K562 (cell line): ENCODE data around the gene TMEM208. TPM values are rescaled to one million over a fixed set of nuclear protein-coding genes. Genes with fewer than 3 reads are reported as not detected.

Source experiments
- ATAC-seq: fragments of 200-7000 bp; cut with Tn5 transposase; 3 replicates; pipeline ENCODE4 v1.9.1; 2020; ENCODE audit warnings: moderate library complexity
- BruUV-seq: library from RNA; stranded (reverse); fragments of 400-500 nt; replicated peaks from 2 replicates; lab custom pipeline; 2021; lab: Mats Ljungman, UMichigan
- CTCF ChIA-PET: fragments of 300-600 bp; formaldehyde crosslinking; extraction: SDS; loops from one replicate; lab custom pipeline; 2021; ENCODE audit warnings: low intra/inter-chr PET ratio; lab: Yijun Ruan, JAX
- POLR2A ChIA-PET: fragments of 300-600, 350-650 bp; sonication (Branson Sonifier 250); formaldehyde crosslinking; extraction: SDS; loops from one replicate; lab custom pipeline; 2021; ENCODE audit warnings: antibody characterized with exemption, inconsistent platforms; lab: Yijun Ruan, JAX
- DNase-seq, 4 experiments: peaks; one replicate each; pipeline versions ENCODE4 v3.0.0 to v3.0.0-alpha.2; 2011 to 2018; ENCODE audit warnings: low spot score in 3 of 4, mixed read lengths in 3 of 4; ENCODE audit errors: extremely low read depth in 1 of 4
- FAIRE-seq: peaks from 2 replicates; lab custom pipeline; 2011; peaks lifted over from hg19 to GRCh38; lab: Jason Lieb, UNC
- H2AFZ ChIP-seq: 2 replicates; pipeline ENCODE4 v1.6.0; 2011; ENCODE audit warnings: low read depth, low read length, control low read depth, inconsistent platforms
- H3K27ac ChIP-seq: fragments of 200-600 bp; 3 replicates; pipeline ENCODE4 v1.8.0; 2011; ENCODE audit warnings: low read depth, mild to moderate bottlenecking, control low read depth, inconsistent platforms, low read length, moderate library complexity, mixed read lengths; ENCODE audit errors: extremely low read depth
- H3K27me3 ChIP-seq, 2 experiments: fragments of 300-600 bp in 1 of 2; 2 replicates in 1 of 2; 3 replicates in 1 of 2; pipeline versions ENCODE4 v1.6.0 to v1.8.0; 2011; ENCODE audit warnings: inconsistent platforms in 2 of 2, low read length in 2 of 2, mild to moderate bottlenecking in 1 of 2, mixed read lengths in 1 of 2, moderate library complexity in 1 of 2; ENCODE audit not compliant: control insufficient read depth in 2 of 2, insufficient read depth in 2 of 2
- H3K36me3 ChIP-seq: fragments of 300-600 bp; 3 replicates; pipeline ENCODE4 v1.8.0; 2011; ENCODE audit warnings: mild to moderate bottlenecking, low read length, inconsistent platforms; ENCODE audit not compliant: control insufficient read depth, insufficient read depth
- H3K4me1 ChIP-seq, 2 experiments: fragments of 200-600 bp in 1 of 2; replicated peaks in 1 of 2; 2 replicates in 1 of 2; 3 replicates in 1 of 2; pipeline versions ENCODE4 v1.5.1 to v1.8.0; 2011; ENCODE audit warnings: inconsistent platforms in 2 of 2, low read length in 2 of 2, mild to moderate bottlenecking in 1 of 2, mixed read lengths in 1 of 2, moderate library complexity in 1 of 2; ENCODE audit not compliant: control insufficient read depth in 2 of 2, insufficient read depth in 2 of 2
- H3K4me2 ChIP-seq: 2 replicates; pipeline ENCODE4 v1.6.1; 2011; ENCODE audit warnings: low read length, control low read depth, inconsistent platforms, mixed read lengths; ENCODE audit not compliant: insufficient read depth
- H3K4me3 ChIP-seq: fragments of 200-600 bp; sonication (generic), shearing (Covaris generic); 2 replicates; pipeline ENCODE4 v1.5.1; 2016; ENCODE audit warnings: control low read depth, inconsistent platforms
- H3K79me2 ChIP-seq: fragments of 200-600 bp; 3 replicates; pipeline ENCODE4 v1.8.0; 2011; ENCODE audit warnings: low read length, inconsistent platforms; ENCODE audit not compliant: control insufficient read depth, insufficient read depth
- H3K9ac ChIP-seq, 2 experiments: 2 replicates each; pipeline versions ENCODE4 v1.6.0 to v1.6.1; 2011; ENCODE audit warnings: low read depth in 2 of 2, low read length in 2 of 2, control low read depth in 1 of 2, inconsistent platforms in 1 of 2, mild to moderate bottlenecking in 1 of 2, mixed read lengths in 1 of 2; ENCODE audit not compliant: insufficient read depth in 1 of 2
- H3K9me1 ChIP-seq: one replicate; pipeline ENCODE4 v1.6.0; 2011; ENCODE audit warnings: inconsistent platforms, mild to moderate bottlenecking, low read length, moderate library complexity; ENCODE audit not compliant: control insufficient read depth, insufficient read depth
- H3K9me3 ChIP-seq: replicated peaks from 2 replicates; pipeline ENCODE4 v1.5.1; 2011; ENCODE audit warnings: low read depth, low read length, inconsistent platforms; ENCODE audit not compliant: control insufficient read depth, insufficient read depth
- H4K20me1 ChIP-seq: replicated peaks from 2 replicates; pipeline ENCODE4 v1.6.1; 2011; ENCODE audit warnings: low read length, inconsistent platforms, mixed read lengths; ENCODE audit not compliant: control insufficient read depth, insufficient read depth
- ARID1B ChIP-seq: fragments of 450-650 bp; IDR thresholded peaks from 2 replicates; pipeline ENCODE4 v1.6.1; 2016; ENCODE audit warnings: antibody characterized with exemption, mild to moderate bottlenecking, inconsistent platforms
- DPF2 ChIP-seq: fragments of 450-650 bp; IDR thresholded peaks from 2 replicates; pipeline ENCODE4 v1.6.1; 2016
- MED1 ChIP-seq: sonication (generic); formaldehyde crosslinking; IDR thresholded peaks from 2 replicates; pipeline ENCODE4 v1.8.1; 2023; ENCODE audit warnings: missing genetic modification reagents, borderline replicate concordance
- MTF1 ChIP-seq: fragments of 250-450 bp; sonication (Bioruptor Pico); IDR thresholded peaks from 2 replicates; pipeline ENCODE4 v1.9.0; 2021; ENCODE audit warnings: moderate library complexity, mild to moderate bottlenecking, inconsistent platforms, borderline replicate concordance
- PML ChIP-seq: IDR thresholded peaks from 2 replicates; pipeline ENCODE4 v1.6.1; 2012; ENCODE audit warnings: low read length, inconsistent platforms
- RNF2 ChIP-seq: sonication (generic); IDR thresholded peaks from 2 replicates; pipeline ENCODE4 v1.6.1; 2016
- SIX5 ChIP-seq, 2 experiments: IDR thresholded peaks; 2 replicates each; pipeline ENCODE4 v1.6.1; 2011; ENCODE audit warnings: low read length in 2 of 2, borderline replicate concordance in 1 of 2, low read depth in 1 of 2, mild to moderate bottlenecking in 1 of 2, moderate library complexity in 1 of 2; ENCODE audit not compliant: insufficient read depth in 1 of 2
- SRSF7 ChIP-seq: fragments of 200-400 bp; formaldehyde crosslinking; optimal IDR thresholded peaks from 2 replicates; pipeline ENCODE3; 2017; ENCODE audit warnings: mild to moderate bottlenecking, low read depth, low read length
- TEAD2 ChIP-seq: fragments of 450-650 bp; IDR thresholded peaks from 2 replicates; pipeline ENCODE4 v1.6.1; 2016; ENCODE audit warnings: missing genetic modification characterization, control low read depth, missing compliant biosample characterization
- ZNF212 ChIP-seq: fragments of 450-650 bp; formaldehyde crosslinking; IDR thresholded peaks from 2 replicates; pipeline ENCODE4 v1.4.0; 2020; ENCODE audit warnings: mild to moderate bottlenecking
- ZNF740 ChIP-seq, 3 experiments: fragments of 200-800 bp in 1 of 3; sonication (Bioruptor generic) in 1 of 3; sonication (generic) in 1 of 3; formaldehyde crosslinking in 1 of 3; IDR thresholded peaks; 2 replicates each; pipeline versions ENCODE4 v1.6.1 to v1.8.0; 2016 to 2022; ENCODE audit warnings: mild to moderate bottlenecking in 2 of 3, missing compliant biosample characterization in 2 of 3, missing genetic modification characterization in 2 of 3, missing genetic modification reagents in 1 of 3
- in situ Hi-C: fragments of 300-500 bp; cut with MboI; formaldehyde crosslinking; loops from 4 replicates; pipeline ENCODE4 v1.15.0; 2018; ENCODE audit warnings: inconsistent platforms, mixed read lengths
- intact Hi-C: fragments of 100-400 bp; cut with micrococcal nuclease; formaldehyde crosslinking; loops from 2 replicates; pipeline ENCODE4 v1.14.2; 2022
- polyA plus RNA-seq, 8 experiments: library from polyadenylated mRNA; depleted of rRNA in 4 of 8; stranded (reverse) in 5 of 8; unstranded in 3 of 8; fragments of >200 nt; fragmentation: Nextera tagmentation in 2 of 8; fragmentation: Illumina TruSeq in 1 of 8; extraction: Ambion mirVana in 2 of 8; extraction: Trizol in 1 of 8; gene quantifications; 2 replicates each; pipeline versions ENCODE4 v1.2.1 to v1.2.3, GENCODE V29; 2011 to 2014; ENCODE audit warnings: inconsistent platforms in 1 of 8, missing spikeins in 1 of 8
- total RNA-seq, 7 experiments: library from RNA; depleted of rRNA in 6 of 7; stranded (reverse); fragments of >200 nt in 6 of 7; fragmentation: Illumina TruSeq in 2 of 7; extraction: Trizol in 2 of 7; gene quantifications; 2 replicates each; pipeline versions ENCODE4 v1.2.1 to v1.2.3, GENCODE V29; 2011 to 2021; ENCODE audit warnings: low replicate concordance in 1 of 7
- TF ChIP-seq, protein P1 (sequence below): fragments of 450-650 bp; IDR thresholded peaks from 2 replicates; pipeline ENCODE4 v1.7.0; 2016; ENCODE audit warnings: borderline replicate concordance
- TF ChIP-seq, protein P2 (sequence below): sonication (generic); formaldehyde crosslinking; IDR thresholded peaks from 2 replicates; pipeline ENCODE4 v1.8.0; 2023; ENCODE audit warnings: mild to moderate bottlenecking, missing genetic modification reagents

The TMEM208 gene
- total and polyA plus RNA-seq, 9 of the 15 experiments (the other 6 are each of a cell fraction or from before 2014, with no cell fraction given) = 31.8 to 239 (median 54.3) TPM

DNA sequence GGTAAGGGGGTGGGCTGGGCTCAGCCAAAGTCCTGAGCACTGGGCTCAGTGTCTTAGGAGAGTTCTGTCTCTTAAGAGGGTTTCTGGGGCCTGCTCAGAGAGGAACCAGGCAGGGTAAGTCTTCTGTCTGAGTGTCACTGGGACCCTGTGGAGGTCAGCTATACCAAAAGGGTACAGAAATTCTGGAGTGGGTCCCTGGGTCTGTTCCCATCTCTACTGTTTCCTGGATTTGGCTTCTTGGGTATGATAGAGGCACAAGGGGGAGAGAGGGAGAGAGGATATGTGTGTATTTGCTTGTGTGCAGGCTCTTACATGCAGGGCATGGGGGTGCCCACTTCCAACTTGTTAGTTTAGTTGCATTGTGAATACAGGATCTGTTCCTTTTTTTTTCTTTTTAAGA lies 33.4 kb upstream of the TMEM208 start:
- Histone ChIP-seq H3K4me1 (peaks cover 38 to 69% of the 10 kb centered on the region in 2 experiments), H3K36me3 (peaks cover 58% of the 10 kb centered on the region), H3K4me2 (peak overlapping the region; percentile 97), H3K9me1 (no peaks in the 10 kb centered on the region), H3K4me3 (peak overlapping the region; percentile 83), H4K20me1 (no peaks in the 10 kb centered on the region), H3K27me3 (no peaks in the 10 kb centered on the region), H3K79me2 (peaks cover 46% of the 10 kb centered on the region), H3K9me3 (no peaks in the 10 kb centered on the region), H3K9ac (peak overlapping the region; percentile 88 to 95; a peak in 3 of 4 replicates), H2AFZ (no peak overlapping the region), H3K27ac (peak overlapping the region; percentile 63; the same call in 1 of the 3 replicates)
- BruUV-seq = no TSS peak
- FAIRE-seq (no peak), DNase-seq (no peak), ATAC-seq (no peak)
- intact Hi-C loops = loop anchor here (2.0 to 5.0 kb wide), 2 partner anchors 34 to 53 kb away; partner anchors contain the start of genes FHOD1 and TMEM208
- CTCF ChIA-PET = no interaction called here
- POLR2A ChIA-PET = interaction anchor here (0.6 to 1.2 kb wide), 3 partner anchors 9 to 1179 kb away, joined by 3 to 4 read pairs (median 4); no protein-coding TSS in a partner anchor
- TF ChIP-seq ZNF740 (CRISPR knock-in tag; IDR thresholded peaks at IDR 0.05) (no peak), ZNF740 (tag; IDR thresholded peaks at IDR 0.05) (no peak), MED1 (CRISPR knock-in tag) (no peak), TEAD2 (tag) (no peak), ARID1B (no peak), PML (no peak), SIX5 (IDR thresholded peaks at IDR 0.05; ENCODE audit: borderline replicate concordance in 1 of 2, insufficient read depth in 1 of 2, low read depth in 1 of 2, low read length in 2 of 2) (no peak), SRSF7 (no peak), ZNF212 (CRISPR knock-in tag) (no peak), MTF1 (CRISPR knock-in tag) (no peak), DPF2 (no peak), RNF2 (no peak)
- TF ChIP-seq, protein P1, sequence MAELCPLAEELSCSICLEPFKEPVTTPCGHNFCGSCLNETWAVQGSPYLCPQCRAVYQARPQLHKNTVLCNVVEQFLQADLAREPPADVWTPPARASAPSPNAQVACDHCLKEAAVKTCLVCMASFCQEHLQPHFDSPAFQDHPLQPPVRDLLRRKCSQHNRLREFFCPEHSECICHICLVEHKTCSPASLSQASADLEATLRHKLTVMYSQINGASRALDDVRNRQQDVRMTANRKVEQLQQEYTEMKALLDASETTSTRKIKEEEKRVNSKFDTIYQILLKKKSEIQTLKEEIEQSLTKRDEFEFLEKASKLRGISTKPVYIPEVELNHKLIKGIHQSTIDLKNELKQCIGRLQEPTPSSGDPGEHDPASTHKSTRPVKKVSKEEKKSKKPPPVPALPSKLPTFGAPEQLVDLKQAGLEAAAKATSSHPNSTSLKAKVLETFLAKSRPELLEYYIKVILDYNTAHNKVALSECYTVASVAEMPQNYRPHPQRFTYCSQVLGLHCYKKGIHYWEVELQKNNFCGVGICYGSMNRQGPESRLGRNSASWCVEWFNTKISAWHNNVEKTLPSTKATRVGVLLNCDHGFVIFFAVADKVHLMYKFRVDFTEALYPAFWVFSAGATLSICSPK = no peak
- TF ChIP-seq, protein P2, sequence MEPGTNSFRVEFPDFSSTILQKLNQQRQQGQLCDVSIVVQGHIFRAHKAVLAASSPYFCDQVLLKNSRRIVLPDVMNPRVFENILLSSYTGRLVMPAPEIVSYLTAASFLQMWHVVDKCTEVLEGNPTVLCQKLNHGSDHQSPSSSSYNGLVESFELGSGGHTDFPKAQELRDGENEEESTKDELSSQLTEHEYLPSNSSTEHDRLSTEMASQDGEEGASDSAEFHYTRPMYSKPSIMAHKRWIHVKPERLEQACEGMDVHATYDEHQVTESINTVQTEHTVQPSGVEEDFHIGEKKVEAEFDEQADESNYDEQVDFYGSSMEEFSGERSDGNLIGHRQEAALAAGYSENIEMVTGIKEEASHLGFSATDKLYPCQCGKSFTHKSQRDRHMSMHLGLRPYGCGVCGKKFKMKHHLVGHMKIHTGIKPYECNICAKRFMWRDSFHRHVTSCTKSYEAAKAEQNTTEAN = no peak
- in situ Hi-C loops = no loop called here
